Left renal pelvis (tissue), 4 donors: ENCODE data around the gene VRK2. TPM values are rescaled to one million over a fixed set of nuclear protein-coding genes. Genes with fewer than 3 reads are reported as not detected.
"Not testable (repeated sequence)": the region's sequence is repeated elsewhere in the genome, so short reads cannot be mapped to it uniquely, and the experiment has no call there.

Source experiments
- DNase-seq, 4 donors: peaks; one replicate each; pipeline ENCODE4 v3.0.0-alpha.2; 2013; ENCODE audit warnings: low read depth in 4 of 4, low spot score in 3 of 4
- polyA plus RNA-seq, 4 donors: library from polyadenylated mRNA; unstranded; fragments of 120-200 nt; gene quantifications; one replicate each; pipeline ENCODE4 v1.2.1, GENCODE V29; 2013; ENCODE audit not compliant: insufficient read length in 4 of 4

VRK2 gene
- polyA plus RNA-seq, 4 donors, result 18.5 to 25.8 (median 22.1) TPM

DNA sequence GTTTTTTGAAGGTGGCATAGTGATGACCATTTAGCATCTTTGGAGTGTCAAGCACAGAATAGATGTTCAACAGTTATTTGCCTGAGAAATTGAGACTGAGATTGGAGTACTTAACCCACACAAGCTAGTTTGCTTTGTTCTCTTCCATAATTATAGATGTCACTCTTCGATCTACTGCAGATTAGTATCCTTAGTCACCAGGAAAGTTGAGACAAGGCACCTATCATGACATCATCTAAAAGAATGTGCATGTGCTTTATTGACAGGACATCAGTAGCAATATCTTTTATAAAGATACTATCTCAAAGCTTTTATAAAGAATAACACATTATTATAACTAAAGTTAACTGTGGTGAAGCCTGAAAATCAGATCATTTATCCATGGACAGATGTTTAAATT, 6.4 kb downstream of the VRK2 start:
- no peak for DNase-seq

DNA sequence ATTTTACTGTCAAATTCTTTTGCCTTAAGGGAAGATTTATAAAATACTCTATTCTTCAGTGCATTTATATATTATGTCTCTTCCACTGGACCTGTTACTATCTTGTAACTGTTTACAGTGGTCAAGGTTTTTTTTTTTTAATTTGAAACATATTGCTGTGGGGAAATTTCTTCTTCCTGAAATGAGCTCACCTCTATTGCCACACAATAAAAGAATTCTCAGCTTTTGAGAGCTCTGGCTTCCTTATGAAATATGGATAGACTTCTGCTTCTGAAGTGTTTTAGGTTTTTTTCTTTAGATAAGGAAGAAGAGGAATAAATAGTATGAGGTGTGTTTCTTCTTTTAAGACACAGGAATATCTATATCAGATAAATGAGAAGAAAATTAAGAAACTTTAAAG, 7.7 kb downstream of the VRK2 start:
- DNase-seq, result no peak

DNA sequence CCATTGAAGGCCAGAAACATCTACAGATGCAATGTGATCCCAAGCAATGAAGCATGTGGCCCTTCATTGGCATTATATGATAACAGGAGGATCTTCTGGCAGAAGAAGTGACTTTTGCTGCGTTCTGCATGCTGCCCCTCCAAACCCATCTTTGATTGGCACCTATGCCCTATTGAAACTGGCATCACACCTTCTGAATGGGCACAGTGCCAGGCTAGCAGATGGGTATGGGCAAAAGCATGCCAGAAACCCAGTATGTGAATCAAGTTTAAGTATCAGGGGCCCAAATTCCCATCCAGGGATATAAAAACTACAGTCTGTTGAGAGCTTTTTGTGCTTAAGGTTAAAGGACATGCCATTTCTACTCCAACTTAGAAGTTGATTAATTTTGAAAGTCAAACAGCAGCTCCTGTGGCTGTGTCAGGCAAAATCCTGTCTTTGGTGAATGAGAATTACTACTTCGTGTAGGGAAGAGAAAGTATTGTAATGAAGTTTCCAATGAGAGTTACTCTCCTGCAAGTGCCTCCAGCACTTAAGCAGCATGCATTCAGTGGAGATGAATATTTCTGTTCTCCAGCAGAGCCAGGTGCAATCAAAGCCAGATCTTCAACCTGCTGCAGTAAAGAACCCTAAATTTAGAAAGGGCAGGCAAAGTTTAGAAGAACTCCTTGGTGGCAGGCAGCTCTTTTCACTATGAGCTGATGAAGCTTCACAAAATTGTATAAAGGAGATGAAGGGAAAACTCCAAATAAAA, 8.6 kb downstream of the VRK2 start:
- no peak for DNase-seq

DNA sequence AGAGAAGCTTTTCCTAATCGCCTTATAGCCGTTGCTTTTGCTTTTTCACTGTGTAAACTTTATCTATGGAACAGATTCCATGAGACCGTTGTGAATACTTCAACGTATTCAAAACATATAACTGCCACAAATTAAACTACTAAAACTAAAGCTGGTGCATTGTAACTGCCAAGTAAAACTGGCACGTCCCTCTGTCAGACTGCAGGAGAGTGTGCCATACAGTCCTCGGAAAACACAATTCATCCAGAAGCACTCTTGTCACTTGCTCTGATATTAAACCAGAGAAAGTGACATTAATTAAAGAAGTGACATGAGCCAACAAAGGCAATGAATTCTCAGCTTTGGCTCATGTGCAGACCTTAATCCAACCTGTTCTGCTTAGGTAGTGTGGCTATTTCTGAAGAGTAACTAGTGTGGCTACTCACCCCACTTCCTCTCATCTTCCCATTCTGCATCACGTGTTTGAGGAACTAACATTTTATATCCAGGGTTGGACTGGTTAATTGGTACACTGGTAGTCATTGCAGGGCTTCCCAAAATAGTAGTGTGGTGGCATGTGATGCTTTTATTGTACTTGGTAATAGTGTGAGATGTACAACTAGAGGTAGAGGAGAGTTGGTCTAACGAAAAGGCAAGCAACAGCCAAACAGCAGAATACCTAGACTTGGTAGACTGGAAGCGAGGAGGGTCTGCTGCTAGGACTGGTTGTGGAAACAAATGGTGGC, 9.7 kb downstream of the VRK2 start:
- DNase-seq, result no peak

GRCh38 chr2:58057707-58058530, 11.3 kb downstream of the VRK2 start:
- no peak for DNase-seq

DNA sequence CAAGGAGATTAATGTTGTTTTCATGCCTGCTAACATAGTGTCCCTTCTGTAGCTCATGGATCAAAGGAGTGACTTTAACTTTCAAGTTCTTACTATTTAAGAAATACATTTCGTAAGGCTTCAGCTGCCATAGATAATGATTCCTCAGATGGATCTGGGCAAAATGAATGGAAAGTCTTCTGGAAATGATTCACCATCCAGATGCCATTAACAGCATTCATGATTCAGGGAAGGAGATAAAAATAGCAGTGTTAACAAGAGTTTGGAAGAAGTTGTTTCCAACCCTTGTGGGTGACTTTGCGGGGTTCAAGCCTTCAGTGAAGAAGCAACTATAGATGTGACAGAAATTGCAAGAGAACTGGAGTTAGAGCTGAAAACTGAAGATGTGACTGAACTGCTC, 17.0 kb downstream of the VRK2 start:
- no peak for DNase-seq

DNA sequence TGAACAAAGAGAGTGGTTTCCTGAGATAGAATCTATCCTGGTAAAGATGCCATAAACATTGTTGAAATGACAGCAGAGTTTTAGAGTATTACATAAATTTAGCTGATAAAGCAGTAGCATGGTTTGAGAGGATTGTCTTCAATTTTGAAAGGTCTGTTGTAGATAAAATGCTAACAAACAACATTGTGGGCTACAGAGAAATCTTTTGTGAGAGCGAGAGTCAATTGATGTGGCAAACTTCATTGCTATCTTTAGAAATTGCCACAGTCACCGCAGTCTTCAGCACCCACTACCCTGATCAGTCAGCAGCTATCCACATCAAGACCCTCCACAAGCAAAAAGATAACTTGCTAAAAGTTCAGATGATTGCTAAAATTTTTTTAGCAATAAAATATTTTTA, 17.5 kb downstream of the VRK2 start:
- DNase-seq, result no peak

DNA sequence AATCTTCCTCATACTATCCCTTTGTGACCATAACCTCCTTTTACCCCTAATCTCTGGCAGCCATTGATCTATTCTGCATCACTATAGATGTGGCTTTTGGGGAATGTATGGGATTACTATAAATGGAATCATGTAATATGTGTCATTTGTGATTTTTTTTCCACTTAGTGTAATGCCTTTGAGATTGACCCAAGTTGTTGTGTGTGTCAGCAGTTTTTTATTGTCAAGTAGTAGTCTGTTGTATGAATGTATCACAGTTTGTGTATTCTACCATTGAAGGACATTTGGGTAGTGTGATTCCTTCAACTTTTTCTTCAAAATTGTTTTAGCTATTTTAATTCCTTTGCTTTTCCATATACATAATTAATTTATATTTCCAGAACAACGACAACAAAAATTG, 18.6 kb downstream of the VRK2 start:
- DNase-seq, result no peak

DNA sequence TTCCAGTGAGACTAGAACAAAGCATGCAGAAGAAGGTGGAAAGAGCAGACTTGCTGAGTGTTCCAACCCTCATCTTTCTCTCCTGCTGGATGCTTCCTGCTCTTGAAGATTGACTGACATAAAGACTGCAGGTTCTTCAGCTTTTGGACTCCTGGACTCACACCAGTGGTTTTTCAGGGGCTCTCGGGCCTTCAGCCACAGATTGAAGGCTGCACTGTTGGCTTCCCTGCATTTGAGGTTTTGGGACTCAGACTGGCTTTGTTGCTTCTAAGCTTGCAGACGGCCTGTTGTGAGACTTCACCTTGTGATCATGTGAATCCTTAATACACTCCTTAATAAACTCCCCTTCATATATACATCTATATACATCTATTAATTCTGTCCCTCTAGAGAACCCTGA, 20.4 kb downstream of the VRK2 start:
- DNase-seq, result no peak

DNA sequence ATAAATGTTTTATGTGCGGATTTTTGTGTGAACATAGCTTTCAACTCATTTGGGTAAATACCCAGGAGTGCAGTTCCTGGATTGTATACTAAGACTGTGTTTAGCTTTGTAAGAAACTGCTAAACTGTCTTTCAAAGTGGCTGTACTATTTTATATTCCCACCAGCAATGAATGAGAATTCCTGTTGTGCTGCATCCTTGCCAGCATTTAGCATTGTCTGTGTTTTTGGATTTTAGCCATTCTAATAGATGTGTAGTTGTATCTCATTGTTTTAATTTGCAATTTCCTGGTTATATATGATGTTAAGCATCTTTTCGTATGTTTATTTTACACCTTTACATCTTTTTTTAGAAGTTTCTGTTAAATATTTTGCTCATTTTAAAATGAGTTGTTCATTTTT, 24.2 kb downstream of the VRK2 start:
- DNase-seq, result no peak

- no peak for DNase-seq
Measured at GRCh38 chr2:58072102-58072501, 25.5 kb downstream of the VRK2 start.

GRCh38 chr2:58073008-58073407, 26.4 kb downstream of the VRK2 start:
- DNase-seq, result no peak

GRCh38 chr2:58073751-58074150, 27.1 kb downstream of the VRK2 start:
- DNase-seq, result no peak

- DNase-seq, result no peak
Measured at GRCh38 chr2:58081000-58081399, 34.4 kb downstream of the VRK2 start.

GRCh38 chr2:58089081-58089480, 42.5 kb downstream of the VRK2 start:
- no peak for DNase-seq

DNA sequence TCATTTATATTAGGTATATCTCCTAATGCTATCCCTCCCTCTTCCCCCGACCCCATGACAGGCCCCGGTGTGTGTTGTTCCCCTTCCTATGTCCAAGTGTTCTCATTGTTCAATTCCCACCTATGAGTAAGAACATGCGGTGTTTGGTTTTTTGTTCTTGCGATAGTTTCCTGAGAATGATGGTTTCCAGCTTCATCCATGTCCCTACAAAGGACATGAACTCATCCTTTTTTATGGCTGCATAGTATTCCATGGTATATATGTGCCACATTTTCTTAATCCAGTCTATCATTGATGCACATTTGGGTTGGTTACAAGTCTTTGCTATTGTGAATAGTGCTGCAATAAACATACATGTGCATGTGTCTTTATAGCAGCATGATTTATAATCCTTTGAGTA, 46.2 kb downstream of the VRK2 start:
- DNase-seq, result not testable (repeated sequence)

DNA sequence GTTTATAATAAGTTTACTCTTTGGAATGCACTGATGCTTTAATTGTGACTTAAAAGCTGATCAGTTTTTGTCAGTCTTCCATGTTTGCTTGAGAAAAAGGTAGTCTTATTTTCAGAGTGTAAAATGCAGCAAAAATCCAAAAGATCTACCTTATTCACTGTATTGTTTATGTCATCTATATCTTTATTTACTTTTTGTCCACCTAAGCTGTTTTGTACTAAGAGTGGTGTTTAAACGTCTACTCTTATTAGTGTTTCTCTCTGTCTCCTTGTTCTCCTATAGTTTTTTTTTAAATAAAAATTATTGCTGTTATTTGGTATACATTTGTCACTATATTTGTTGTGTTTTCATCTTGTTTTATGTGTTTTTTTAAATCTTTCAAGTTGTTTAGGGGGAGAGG, 50.4 kb downstream of the VRK2 start:
- DNase-seq, result no peak

GRCh38 chr2:58098254-58099095, 51.9 kb downstream of the VRK2 start:
- no peak for DNase-seq

DNA sequence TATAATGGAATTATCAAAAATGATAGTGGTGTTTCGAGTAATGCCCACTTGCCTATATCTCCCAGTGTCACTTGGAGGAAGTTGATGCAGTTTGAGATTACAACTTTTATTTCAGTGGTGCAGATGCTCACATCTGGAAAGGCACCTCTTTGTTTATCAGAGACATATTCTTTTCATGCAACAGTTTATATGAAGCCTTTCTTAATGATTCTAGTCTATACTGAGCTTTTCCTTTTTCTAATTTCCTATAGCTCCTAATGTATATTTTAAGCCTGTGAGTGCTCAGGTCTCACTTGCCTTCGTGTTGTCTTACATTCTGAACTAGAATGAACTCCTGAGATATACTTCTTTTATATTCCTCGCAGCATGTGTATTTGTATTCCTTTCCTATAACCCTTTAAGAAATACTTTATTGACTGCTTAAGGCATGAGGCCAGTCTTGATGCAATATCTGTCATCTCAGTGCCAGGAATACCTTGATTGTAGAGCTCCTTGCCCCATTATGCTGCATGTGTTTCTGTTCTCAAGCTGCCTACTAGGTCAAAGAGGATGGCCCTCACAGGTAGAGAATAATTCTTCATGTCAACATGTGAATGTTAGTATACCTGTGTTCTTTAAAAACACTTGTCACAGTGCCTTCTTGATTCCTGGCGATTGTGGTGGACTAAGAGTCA, 52.6 kb downstream of the VRK2 start:
- DNase-seq, result no peak

DNA sequence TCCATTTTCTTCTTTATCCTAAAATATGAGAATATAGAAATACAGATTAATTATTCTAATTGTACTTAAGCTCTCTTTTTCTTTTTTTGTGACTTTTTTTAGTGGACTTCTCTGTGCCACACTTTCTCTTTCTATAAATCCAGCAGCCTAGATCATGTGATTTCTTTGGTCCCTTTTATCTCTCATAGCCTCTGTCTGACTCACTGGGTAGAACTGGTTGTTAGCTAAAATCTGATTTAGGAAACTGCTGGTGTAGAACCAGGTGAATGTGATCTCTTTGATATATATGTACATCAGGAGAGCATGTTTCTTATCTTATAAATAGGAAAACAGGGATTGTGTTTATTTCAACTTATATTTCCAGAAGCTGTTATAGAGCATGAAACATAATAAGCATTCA, 54.9 kb downstream of the VRK2 start:
- DNase-seq, result no peak
